Stimulated activated CD8-positive, alpha-beta memory T cell treated with anti-CD3 and anti-CD28 coated beads, Interleukin-12 subunit alpha, Interleukin-12 subunit beta, amount 100 ng/mL, for 24 hours (primary cell): ENCODE data around the gene KRT28.

ENCODE experiments used
- DNase-seq: peaks from one replicate; pipeline ENCODE4 v3.0.0-alpha.2; 2020; ENCODE audit errors: extremely low read depth

KRT28 gene

GRCh38 chr17:40799859-40800258 lies at the start of gene KRT28:
Gene KRT28, minus strand, starts transcription at chr17:40799959. Its CDS starts 66 bp downstream, at chr17:40799893.
- DNase-seq: no peak

- no peak for DNase-seq
Measured at GRCh38 chr17:40848583-40849235, 49.0 kb upstream of the KRT28 start.

- DNase-seq: no peak
Measured at GRCh38 chr17:40846515-40847144, 46.9 kb upstream of the KRT28 start.

- no peak for DNase-seq
Measured at GRCh38 chr17:40844671-40845107, 44.9 kb upstream of the KRT28 start.

GRCh38 chr17:40843242-40843641 lies 43.5 kb upstream of the KRT28 start:
- no peak for DNase-seq

- no peak for DNase-seq
Measured at GRCh38 chr17:40841246-40841645, 41.5 kb upstream of the KRT28 start.

GRCh38 chr17:40839194-40839593 lies 39.4 kb upstream of the KRT28 start:
- no peak for DNase-seq

GRCh38 chr17:40836020-40836419 lies 36.3 kb upstream of the KRT28 start:
- DNase-seq: no peak

- DNase-seq: no peak
Measured at GRCh38 chr17:40833882-40834281, 34.1 kb upstream of the KRT28 start.

- DNase-seq: no peak
Measured at GRCh38 chr17:40832840-40833239, 33.1 kb upstream of the KRT28 start.

- DNase-seq: no peak
Measured at GRCh38 chr17:40830085-40830776, 30.5 kb upstream of the KRT28 start.

- no peak for DNase-seq
Measured at GRCh38 chr17:40828454-40829044, 28.8 kb upstream of the KRT28 start.

GRCh38 chr17:40827746-40828453 lies 28.1 kb upstream of the KRT28 start:
- DNase-seq: no peak

- DNase-seq: no peak
Measured at GRCh38 chr17:40825599-40825998, 25.8 kb upstream of the KRT28 start.

- DNase-seq: no peak
Measured at GRCh38 chr17:40824015-40824832, 24.5 kb upstream of the KRT28 start.

GRCh38 chr17:40822132-40822812 lies 22.5 kb upstream of the KRT28 start, which contains the start of gene KRT10:
Gene KRT10, minus strand, starts transcription at chr17:40822614. Its CDS starts 29 bp downstream, at chr17:40822585.
- DNase-seq: no peak

GRCh38 chr17:40821536-40821935 lies 21.8 kb upstream of the KRT28 start:
- DNase-seq: no peak

- DNase-seq: no peak
Measured at GRCh38 chr17:40820228-40820838, 20.6 kb upstream of the KRT28 start.

GRCh38 chr17:40819528-40820125 lies 19.9 kb upstream of the KRT28 start:
- no peak for DNase-seq
